IMR-90 (cell line): ENCODE measurements around the gene SARM1. TPM values are rescaled to one million over a fixed set of nuclear protein-coding genes. Genes with fewer than 3 reads are reported as not detected.

Source experiments
- ATAC-seq: fragments of 200-7000 bp; cut with Tn5 transposase; 2 replicates; pipeline ENCODE4 v1.9.1; 2020; ENCODE audit warnings: low read depth, mild to moderate bottlenecking, moderate library complexity
- BruUV-seq: library from RNA; stranded (reverse); fragments of 400-500 nt; replicated peaks from 2 replicates; lab custom pipeline; 2021; lab: Mats Ljungman, UMichigan
- CTCF ChIA-PET: fragments of 300-600 bp; formaldehyde crosslinking; extraction: SDS; loops from one replicate; lab custom pipeline; 2021; ENCODE audit warnings: antibody characterized with exemption; lab: Yijun Ruan, JAX
- POLR2A ChIA-PET: fragments of 300-600 bp; sonication (Branson Sonifier 250); formaldehyde crosslinking; loops from one replicate; lab custom pipeline; 2022; ENCODE audit warnings: antibody characterized with exemption; ENCODE audit not compliant: unreplicated experiment; lab: Charles Lee
- DNase-seq: peaks from one replicate; pipeline ENCODE4 v3.0.0; 2013
- H2AFZ ChIP-seq: replicated peaks from 2 replicates; pipeline ENCODE3; 2013; ENCODE audit warnings: low read length, mild to moderate bottlenecking; ENCODE audit not compliant: poor library complexity
- H2AK5ac ChIP-seq: 2 replicates; pipeline ENCODE4 v1.6.1; 2013; ENCODE audit warnings: low read depth, low read length, inconsistent platforms
- H2AK9ac ChIP-seq: replicated peaks from 2 replicates; pipeline ENCODE3; 2013; ENCODE audit warnings: mild to moderate bottlenecking, low read depth, low read length, moderate library complexity; ENCODE audit not compliant: poor library complexity
- H2BK120ac ChIP-seq: 2 replicates; pipeline ENCODE4 v1.6.1; 2013; ENCODE audit warnings: low read depth, low read length, inconsistent platforms
- H2BK15ac ChIP-seq: 3 replicates; pipeline ENCODE4 v1.6.1; 2013; ENCODE audit warnings: low read depth, low read length, inconsistent platforms
- H2BK20ac ChIP-seq: 2 replicates; pipeline ENCODE4 v1.6.1; 2013; ENCODE audit warnings: low read depth, mild to moderate bottlenecking, inconsistent platforms, low read length, moderate library complexity
- H2BK5ac ChIP-seq: 2 replicates; pipeline ENCODE4 v1.6.1; 2013; ENCODE audit warnings: mild to moderate bottlenecking, low read depth, low read length, inconsistent platforms; ENCODE audit not compliant: poor library complexity, severe bottlenecking
- H3K14ac ChIP-seq: replicated peaks from 2 replicates; pipeline ENCODE4 v1.6.1; 2013; ENCODE audit warnings: low read depth, low read length, inconsistent platforms
- H3K18ac ChIP-seq: 2 replicates; pipeline ENCODE4 v1.6.1; 2013; ENCODE audit warnings: low read depth, low read length, control low read depth
- H3K23ac ChIP-seq: 2 replicates; pipeline ENCODE4 v1.6.1; 2013; ENCODE audit warnings: low read depth, low read length, inconsistent platforms
- H3K27ac ChIP-seq: 2 replicates; pipeline ENCODE4 v1.5.1; 2013; ENCODE audit warnings: mild to moderate bottlenecking, control low read depth, low read length; ENCODE audit not compliant: insufficient read depth
- H3K27me3 ChIP-seq: 2 replicates; pipeline ENCODE4 v1.6.1; 2013; ENCODE audit warnings: low read length; ENCODE audit not compliant: control insufficient read depth, insufficient read depth
- H3K36me3 ChIP-seq: 2 replicates; pipeline ENCODE4 v1.6.1; 2013; ENCODE audit warnings: low read length, mixed read lengths; ENCODE audit not compliant: control insufficient read depth, insufficient read depth
- H3K4ac ChIP-seq: 2 replicates; pipeline ENCODE4 v1.6.1; 2013; ENCODE audit warnings: low read depth, low read length, inconsistent platforms
- H3K4me1 ChIP-seq: 2 replicates; pipeline ENCODE4 v1.6.1; 2013; ENCODE audit warnings: low read length, mixed read lengths; ENCODE audit not compliant: control insufficient read depth, insufficient read depth
- H3K4me2 ChIP-seq: 2 replicates; pipeline ENCODE4 v1.6.1; 2013; ENCODE audit warnings: low read depth, mild to moderate bottlenecking, control low read depth, low read length, moderate library complexity
- H3K4me3 ChIP-seq: 2 replicates; pipeline ENCODE4 v1.5.1; 2013; ENCODE audit warnings: low read depth, mild to moderate bottlenecking, control low read depth, low read length, moderate library complexity; ENCODE audit not compliant: insufficient read depth
- H3K56ac ChIP-seq: 2 replicates; pipeline ENCODE4 v1.6.1; 2013; ENCODE audit warnings: low read length, inconsistent platforms; ENCODE audit not compliant: insufficient read depth; ENCODE audit errors: extremely low read depth
- H3K79me1 ChIP-seq, 2 experiments: 2 replicates each; pipeline ENCODE4 v1.6.1; 2013; ENCODE audit warnings: low read length in 2 of 2, inconsistent platforms in 1 of 2, low read depth in 1 of 2
- H3K9ac ChIP-seq: 2 replicates; pipeline ENCODE4 v1.6.1; 2013; ENCODE audit warnings: low read depth, low read length, control low read depth
- H3K9me1 ChIP-seq: 2 replicates; pipeline ENCODE4 v1.6.1; 2013; ENCODE audit warnings: low read length, inconsistent platforms; ENCODE audit not compliant: insufficient read depth
- H3K9me3 ChIP-seq: 2 replicates; pipeline ENCODE4 v1.6.1; 2013; ENCODE audit warnings: low read length; ENCODE audit not compliant: control insufficient read depth, insufficient read depth
- H4K20me1 ChIP-seq: 2 replicates; pipeline ENCODE4 v1.6.1; 2013; ENCODE audit warnings: low read length, inconsistent platforms; ENCODE audit not compliant: insufficient read depth
- H4K5ac ChIP-seq: 2 replicates; pipeline ENCODE4 v1.6.1; 2013; ENCODE audit warnings: mild to moderate bottlenecking, low read depth, low read length, control low read depth
- H4K8ac ChIP-seq, 2 experiments: 2 replicates each; pipeline ENCODE4 v1.6.1; 2013; ENCODE audit warnings: low read depth in 2 of 2, low read length in 2 of 2, control low read depth in 1 of 2, inconsistent platforms in 1 of 2
- H4K91ac ChIP-seq: 2 replicates; pipeline ENCODE4 v1.6.1; 2013; ENCODE audit warnings: low read depth, low read length, inconsistent platforms; ENCODE audit not compliant: insufficient read depth
- BHLHE40 ChIP-seq: fragments of 150-350 bp; IDR thresholded peaks from 2 replicates; pipeline ENCODE4 v1.6.1; 2016; ENCODE audit warnings: mild to moderate bottlenecking, low read depth, low read length
- CEBPB ChIP-seq: IDR thresholded peaks from 2 replicates; pipeline ENCODE4 v1.6.1; 2012; ENCODE audit warnings: low read depth, low read length, improper control_type of control experiment
- CHD1 ChIP-seq: IDR thresholded peaks from 2 replicates; pipeline ENCODE4 v1.6.1; 2012; ENCODE audit warnings: low read depth, low read length, improper control_type of control experiment
- CTCF ChIP-seq: conservative IDR thresholded peaks from 2 replicates; pipeline ENCODE4 v1.5.1; 2012; ENCODE audit warnings: mild to moderate bottlenecking, low read depth, low read length, improper control_type of control experiment
- ELK1 ChIP-seq: fragments of 150-350 bp; IDR thresholded peaks from 2 replicates; pipeline ENCODE4 v1.6.1; 2016; ENCODE audit warnings: low read depth, mild to moderate bottlenecking, low read length, moderate library complexity, borderline replicate concordance
- FOS ChIP-seq: fragments of 150-350 bp; IDR thresholded peaks from 2 replicates; pipeline ENCODE4 v1.6.1; 2016; ENCODE audit warnings: low read depth, low read length
- MAFK ChIP-seq: IDR thresholded peaks from 2 replicates; pipeline ENCODE4 v1.6.1; 2012; ENCODE audit warnings: low read depth, low read length, improper control_type of control experiment
- MAZ ChIP-seq: IDR thresholded peaks from 2 replicates; pipeline ENCODE4 v1.6.1; 2012; ENCODE audit warnings: low read depth, mild to moderate bottlenecking, low read length, improper control_type of control experiment, moderate library complexity, borderline replicate concordance
- MXI1 ChIP-seq: IDR thresholded peaks from 2 replicates; pipeline ENCODE4 v1.6.1; 2012; ENCODE audit warnings: low read depth, mild to moderate bottlenecking, low read length, moderate library complexity, borderline replicate concordance
- NFE2L2 ChIP-seq: fragments of 150-350 bp; IDR thresholded peaks from 2 replicates; pipeline ENCODE4 v1.6.1; 2016; ENCODE audit warnings: low read depth, mild to moderate bottlenecking, low read length
- POLR2A ChIP-seq: IDR thresholded peaks from 2 replicates; pipeline ENCODE4 v1.6.1; 2012; ENCODE audit warnings: mild to moderate bottlenecking, low read depth, low read length
- RAD21 ChIP-seq: IDR thresholded peaks from 2 replicates; pipeline ENCODE4 v1.6.1; 2012; ENCODE audit warnings: low read length, improper control_type of control experiment
- RCOR1 ChIP-seq: IDR thresholded peaks from 2 replicates; pipeline ENCODE4 v1.6.1; 2012; ENCODE audit warnings: mild to moderate bottlenecking, low read length, improper control_type of control experiment; ENCODE audit not compliant: insufficient replicate concordance
- RFX5 ChIP-seq: IDR thresholded peaks from 2 replicates; pipeline ENCODE4 v1.8.0; 2012; ENCODE audit warnings: low read depth, mild to moderate bottlenecking, low read length, moderate library complexity
- SMC3 ChIP-seq: fragments of 150-350 bp; IDR thresholded peaks from 2 replicates; pipeline ENCODE4 v1.6.1; 2016; ENCODE audit warnings: low read depth, mild to moderate bottlenecking, antibody characterized with exemption, low read length, moderate library complexity
- USF2 ChIP-seq: fragments of 150-350 bp; IDR thresholded peaks from 2 replicates; pipeline ENCODE4 v1.6.1; 2017; ENCODE audit warnings: mild to moderate bottlenecking, antibody characterized with exemption, low read length, low read depth
- WGBS, 2 experiments: methylation state at CpG; one replicate each; pipeline versions ENCODE4 v1.1.5 to v1.1.7; 2013; ENCODE audit warnings: missing lambda C conversion rate in 2 of 2; ENCODE audit not compliant: insufficient read length in 1 of 2; ENCODE audit errors: extremely low coverage in 2 of 2; 5-methylcytosine and 5-hydroxymethylcytosine counted together
- dilution Hi-C: fragments of 300-500 bp; cut with HindIII; formaldehyde crosslinking; loops from one replicate; pipeline ENCODE4 v1.14.3; 2018; ENCODE audit warnings: low sequenced_read_pairs; ENCODE audit not compliant: unreplicated experiment
- in situ Hi-C: fragments of 300-500 bp; cut with MboI; formaldehyde crosslinking; loops from 3 replicates; pipeline ENCODE4 v1.14.3; 2019; ENCODE audit warnings: low sequenced_read_pairs, inconsistent platforms, mixed read lengths
- intact Hi-C: fragments of 100-400 bp; cut with micrococcal nuclease; formaldehyde crosslinking; loops from 2 replicates; pipeline ENCODE4 v1.10.0; 2022
- polyA plus RNA-seq, 3 experiments: library from polyadenylated mRNA; depleted of rRNA; stranded (reverse); fragments of >200 nt; gene quantifications; 2 replicates each; pipeline ENCODE4 v1.2.3, GENCODE V29; 2012; ENCODE audit warnings: low replicate concordance in 1 of 3
- total RNA-seq: library from RNA; depleted of rRNA; stranded (reverse); fragments of >200 nt; gene quantifications from 2 replicates; pipeline ENCODE4 v1.2.3, GENCODE V29; 2012

SARM1 gene
- total and polyA plus RNA-seq, 2 of the 4 experiments (the other 2 are of a cell fraction) = 3.4 to 11.4 TPM

DNA sequence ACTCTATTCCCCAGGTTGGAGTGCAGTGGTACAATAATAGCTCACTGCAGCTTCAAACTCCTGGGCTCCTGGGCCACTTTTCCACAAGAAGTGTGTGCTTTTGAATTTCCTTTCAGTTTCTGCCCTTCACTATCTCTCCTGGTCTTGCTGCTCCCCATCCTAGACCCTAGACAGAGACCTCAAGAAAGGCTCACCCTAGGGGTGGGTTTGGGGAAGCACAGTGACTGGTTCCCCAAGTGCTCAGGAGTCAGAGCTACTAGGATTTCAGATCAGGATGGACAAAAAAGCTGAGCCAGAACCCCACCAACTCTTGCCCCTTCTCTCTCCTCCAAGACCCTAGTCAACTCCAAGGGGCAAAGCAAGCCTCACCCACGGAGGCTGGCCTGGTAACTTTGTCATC lies 4.9 kb upstream of the SARM1 start:
- H3K23ac ChIP-seq = no peak overlapping the region
- no peak overlapping the region for H2AK5ac ChIP-seq
- no peak overlapping the region for H4K5ac ChIP-seq
- H3K14ac ChIP-seq = no peak overlapping the region
- intact Hi-C loops = no loop called here
- no peak for TF ChIP-seq FOS
- no peak for TF ChIP-seq POLR2A
- no peak for TF ChIP-seq MXI1
- no peak for TF ChIP-seq CHD1
- no peak for TF ChIP-seq SMC3
- no peak for TF ChIP-seq RCOR1
- no peak for TF ChIP-seq RAD21
- TF ChIP-seq USF2 = no peak
- TF ChIP-seq NFE2L2 = no peak
- no peak for TF ChIP-seq MAZ
- TF ChIP-seq CTCF = no peak
- no peak for TF ChIP-seq BHLHE40
- no peak for TF ChIP-seq MAFK
- no peak for TF ChIP-seq ELK1
- TF ChIP-seq RFX5 = no peak
- no peak for TF ChIP-seq CEBPB
- no peaks in the 10 kb centered on the region for H3K79me1 ChIP-seq
- peaks cover 13% of the 10 kb centered on the region for H3K9me1 ChIP-seq
- H3K4ac ChIP-seq = no peak overlapping the region
- H3K27ac ChIP-seq = no peak overlapping the region
- ChIA-PET POLR2A (no interaction called here), CTCF (no interaction called here)
- no peak overlapping the region for H3K4me3 ChIP-seq
- no peaks in the 10 kb centered on the region for H3K27me3 ChIP-seq
- peaks cover 4% of the 10 kb centered on the region; the same call in 1 of the 2 replicates for H4K20me1 ChIP-seq
- no peak overlapping the region for H4K8ac ChIP-seq
- H2BK5ac ChIP-seq = no peak overlapping the region
- H3K36me3 ChIP-seq = peaks cover 9% of the 10 kb centered on the region
- peaks cover 7% of the 10 kb centered on the region; the same call in 1 of the 2 replicates for H3K4me1 ChIP-seq
- no peak overlapping the region for H3K18ac ChIP-seq
- no peak for ATAC-seq
- H3K9me3 ChIP-seq = no peaks in the 10 kb centered on the region
- H2AK9ac ChIP-seq = no peak overlapping the region
- no CpG with 5 or more reads among the region's 1 CpG for WGBS, 2 experiments
- H4K91ac ChIP-seq = no peak overlapping the region
- DNase-seq = no peak
- dilution Hi-C loops = no loop called here
- no peak overlapping the region for H2BK15ac ChIP-seq
- H3K56ac ChIP-seq = no peak overlapping the region
- H2AFZ ChIP-seq = no peak overlapping the region
- H3K4me2 ChIP-seq = no peak overlapping the region
- in situ Hi-C loops = no loop called here
- BruUV-seq = no TSS peak
- no peak overlapping the region for H3K9ac ChIP-seq
- H2BK120ac ChIP-seq = no peak overlapping the region
- H2BK20ac ChIP-seq = no peak overlapping the region
